DND-41 (cell line): ENCODE measurements around the gene ARHGEF17.

Experiments
- ATAC-seq: fragments of 200-7000 bp; cut with Tn5 transposase; 3 replicates; pipeline ENCODE4 v1.9.1; 2021; ENCODE audit warnings: low read depth; ENCODE audit not compliant: insufficient read depth
- DNase-seq: peaks from one replicate; pipeline ENCODE4 v3.0.0-alpha.2; 2020
- H2AFZ ChIP-seq: 2 replicates; pipeline ENCODE4 v1.6.0; 2012; ENCODE audit warnings: low read depth, low read length
- H3K27ac ChIP-seq: 2 replicates; pipeline ENCODE4 v1.5.1; 2012; ENCODE audit warnings: low read length, inconsistent platforms
- H3K27me3 ChIP-seq: fragments of 200-600 bp; sonication (generic); 2 replicates; pipeline ENCODE4 v1.6.0; 2012; ENCODE audit warnings: low read length, mild to moderate bottlenecking, inconsistent platforms; ENCODE audit not compliant: insufficient read depth, poor library complexity
- H3K36me3 ChIP-seq: 2 replicates; pipeline ENCODE4 v1.5.1; 2012; ENCODE audit warnings: low read length, inconsistent platforms; ENCODE audit not compliant: insufficient read depth
- H3K4me1 ChIP-seq: 2 replicates; pipeline ENCODE4 v1.5.1; 2012; ENCODE audit warnings: mild to moderate bottlenecking, low read length; ENCODE audit not compliant: insufficient read depth
- H3K4me2 ChIP-seq: 2 replicates; pipeline ENCODE4 v1.6.0; 2012; ENCODE audit warnings: mild to moderate bottlenecking, moderate library complexity, low read length, inconsistent platforms; ENCODE audit not compliant: insufficient read depth
- H3K4me3 ChIP-seq, 2 experiments: fragments of 200-600 bp in 1 of 2; shearing (Covaris generic) in 1 of 2; 2 replicates each; pipeline ENCODE4 v1.5.1; 2012 to 2016; ENCODE audit warnings: inconsistent platforms in 2 of 2, low read length in 2 of 2, mild to moderate bottlenecking in 2 of 2, low read depth in 1 of 2, moderate library complexity in 1 of 2
- H3K79me2 ChIP-seq: 2 replicates; pipeline ENCODE4 v1.6.0; 2012; ENCODE audit warnings: low read length, inconsistent platforms; ENCODE audit not compliant: insufficient read depth
- H3K9ac ChIP-seq: 2 replicates; pipeline ENCODE4 v1.6.0; 2012; ENCODE audit warnings: low read depth, mild to moderate bottlenecking, inconsistent platforms, low read length, moderate library complexity
- H3K9me3 ChIP-seq: 2 replicates; pipeline ENCODE4 v1.5.1; 2012; ENCODE audit warnings: low read length, moderate library complexity, mild to moderate bottlenecking, inconsistent platforms; ENCODE audit not compliant: insufficient read depth, severe bottlenecking
- H4K20me1 ChIP-seq: 2 replicates; pipeline ENCODE4 v1.6.0; 2012; ENCODE audit warnings: low read length; ENCODE audit not compliant: insufficient read depth
- EZH2 ChIP-seq: IDR thresholded peaks from 3 replicates; pipeline ENCODE4 v1.6.1; 2012; ENCODE audit warnings: borderline replicate concordance, low read depth, mild to moderate bottlenecking, moderate library complexity, low read length, inconsistent platforms; ENCODE audit not compliant: severe bottlenecking
- TF ChIP-seq, protein P1 (sequence below): IDR thresholded peaks from 2 replicates; pipeline ENCODE4 v1.5.1; 2012; ENCODE audit warnings: borderline replicate concordance, low read length, moderate library complexity, mild to moderate bottlenecking; ENCODE audit not compliant: poor library complexity, severe bottlenecking; ENCODE audit errors: extremely low read depth

The ARHGEF17 gene

GRCh38 chr11:73297702-73298101 lies 10.4 kb upstream of the ARHGEF17 start:
- TF ChIP-seq, protein P1, sequence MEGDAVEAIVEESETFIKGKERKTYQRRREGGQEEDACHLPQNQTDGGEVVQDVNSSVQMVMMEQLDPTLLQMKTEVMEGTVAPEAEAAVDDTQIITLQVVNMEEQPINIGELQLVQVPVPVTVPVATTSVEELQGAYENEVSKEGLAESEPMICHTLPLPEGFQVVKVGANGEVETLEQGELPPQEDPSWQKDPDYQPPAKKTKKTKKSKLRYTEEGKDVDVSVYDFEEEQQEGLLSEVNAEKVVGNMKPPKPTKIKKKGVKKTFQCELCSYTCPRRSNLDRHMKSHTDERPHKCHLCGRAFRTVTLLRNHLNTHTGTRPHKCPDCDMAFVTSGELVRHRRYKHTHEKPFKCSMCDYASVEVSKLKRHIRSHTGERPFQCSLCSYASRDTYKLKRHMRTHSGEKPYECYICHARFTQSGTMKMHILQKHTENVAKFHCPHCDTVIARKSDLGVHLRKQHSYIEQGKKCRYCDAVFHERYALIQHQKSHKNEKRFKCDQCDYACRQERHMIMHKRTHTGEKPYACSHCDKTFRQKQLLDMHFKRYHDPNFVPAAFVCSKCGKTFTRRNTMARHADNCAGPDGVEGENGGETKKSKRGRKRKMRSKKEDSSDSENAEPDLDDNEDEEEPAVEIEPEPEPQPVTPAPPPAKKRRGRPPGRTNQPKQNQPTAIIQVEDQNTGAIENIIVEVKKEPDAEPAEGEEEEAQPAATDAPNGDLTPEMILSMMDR: no peak
- TF ChIP-seq EZH2: no peak
- Histone ChIP-seq H4K20me1 (no peaks in the 10 kb centered on the region), H3K27me3 (peaks cover 8% of the 10 kb centered on the region), H3K36me3 (no peaks in the 10 kb centered on the region), H3K4me3 (no peak overlapping the region), H2AFZ (no peak overlapping the region), H3K27ac (no peak overlapping the region), H3K4me1 (no peaks in the 10 kb centered on the region), H3K9ac (no peak overlapping the region), H3K9me3 (no peaks in the 10 kb centered on the region), H3K4me2 (no peak overlapping the region), H3K79me2 (no peaks in the 10 kb centered on the region)
- DNase-seq (no peak), ATAC-seq (no peak)

- Histone ChIP-seq H3K4me1 (no peaks in the 10 kb centered on the region), H3K9ac (no peak overlapping the region), H2AFZ (no peak overlapping the region), H3K4me2 (no peak overlapping the region), H3K27me3 (peaks cover 8% of the 10 kb centered on the region), H3K36me3 (no peaks in the 10 kb centered on the region), H3K4me3 (no peak overlapping the region), H3K27ac (no peak overlapping the region), H3K9me3 (no peaks in the 10 kb centered on the region), H3K79me2 (no peaks in the 10 kb centered on the region), H4K20me1 (no peaks in the 10 kb centered on the region)
- TF ChIP-seq EZH2: no peak
- TF ChIP-seq, protein P1: no peak
- no peak for ATAC-seq
- no peak for DNase-seq
Measured at GRCh38 chr11:73298233-73298632, 9.8 kb upstream of the ARHGEF17 start.

DNA sequence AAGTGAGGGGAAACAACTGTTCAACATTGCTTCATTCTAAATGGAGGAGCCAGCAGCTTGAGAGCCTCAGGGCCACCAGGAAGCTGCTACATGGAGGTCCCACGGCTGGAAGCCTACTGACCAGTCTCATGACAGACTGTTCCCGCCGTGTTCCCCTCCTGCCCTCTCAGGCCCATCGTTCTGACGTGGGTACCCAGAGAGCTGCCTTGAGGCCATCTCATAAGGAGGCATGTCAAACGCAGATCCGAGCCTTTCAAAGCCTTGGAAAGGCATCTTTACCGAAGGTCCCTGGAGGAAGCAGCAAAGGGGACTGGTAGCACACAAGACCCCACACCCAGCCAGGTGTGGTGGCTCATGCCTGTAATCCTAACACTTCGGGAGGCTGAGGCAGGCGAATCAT lies 8.3 kb upstream of the ARHGEF17 start:
- no peak overlapping the region for H3K4me2 ChIP-seq
- H3K27ac ChIP-seq: no peak overlapping the region
- DNase-seq (no peak), ATAC-seq (no peak)
- H3K79me2 ChIP-seq: no peaks in the 10 kb centered on the region
- H3K9me3 ChIP-seq: no peaks in the 10 kb centered on the region
- H3K4me1 ChIP-seq: no peaks in the 10 kb centered on the region
- no peak overlapping the region for H3K4me3 ChIP-seq
- no peaks in the 10 kb centered on the region for H3K27me3 ChIP-seq
- no peaks in the 10 kb centered on the region for H3K36me3 ChIP-seq
- TF ChIP-seq, protein P1: no peak
- no peak for TF ChIP-seq EZH2
- no peak overlapping the region for H2AFZ ChIP-seq
- H3K9ac ChIP-seq: no peak overlapping the region
- H4K20me1 ChIP-seq: no peaks in the 10 kb centered on the region

DNA sequence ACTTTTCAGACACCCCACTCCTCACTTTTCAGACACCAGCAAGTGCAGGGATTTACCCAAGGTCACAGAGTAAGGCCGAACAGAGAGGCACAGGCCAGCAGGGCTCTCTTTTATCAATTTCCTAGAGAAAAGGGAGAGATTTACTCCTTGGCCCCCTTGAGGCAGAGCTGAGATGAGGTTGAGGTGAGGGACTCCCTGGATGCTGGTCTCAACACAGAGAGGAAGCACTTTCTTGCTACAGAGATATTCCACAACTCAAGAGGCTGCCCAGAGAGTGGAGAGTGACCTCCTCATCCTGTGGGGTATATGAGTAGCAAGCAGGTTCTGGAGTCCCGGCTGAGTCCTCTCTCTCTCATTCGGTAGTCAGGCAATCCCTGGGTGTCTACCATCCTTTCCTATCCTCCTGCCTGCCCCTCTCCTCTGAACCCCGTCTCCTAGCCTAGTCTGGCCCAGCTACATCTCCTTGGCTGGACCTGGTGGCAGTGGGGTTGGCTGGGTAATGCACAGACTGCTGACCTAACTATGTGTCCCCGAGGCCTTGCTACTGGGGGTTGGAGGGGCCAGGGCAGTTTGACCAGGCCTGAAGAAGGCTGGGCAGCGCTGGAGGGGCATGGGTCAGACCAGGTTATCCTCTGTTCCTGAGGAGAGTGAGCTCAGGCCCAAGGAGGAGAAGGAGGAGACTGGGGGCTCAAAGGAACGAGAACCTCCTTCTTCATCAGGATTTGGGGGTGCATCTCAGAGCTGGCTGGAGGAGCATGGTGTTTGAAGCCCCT lies 1.8 kb upstream of the ARHGEF17 start:
- H2AFZ ChIP-seq: no peak overlapping the region
- no peaks in the 10 kb centered on the region; the same call in 1 of the 2 replicates for H4K20me1 ChIP-seq
- H3K9ac ChIP-seq: no peak overlapping the region
- H3K27me3 ChIP-seq: peaks cover 8% of the 10 kb centered on the region
- no peaks in the 10 kb centered on the region for H3K9me3 ChIP-seq
- no peak for DNase-seq
- H3K4me1 ChIP-seq: peaks cover 18% of the 10 kb centered on the region
- no peak for ATAC-seq
- no peaks in the 10 kb centered on the region for H3K79me2 ChIP-seq
- no peak for TF ChIP-seq EZH2
- TF ChIP-seq, protein P1: peak; percentile 24
- no peaks in the 10 kb centered on the region for H3K36me3 ChIP-seq
- H3K4me2 ChIP-seq: no peak overlapping the region
- no peak overlapping the region for H3K4me3 ChIP-seq
- no peak overlapping the region for H3K27ac ChIP-seq
